ENCODE data around the gene VGLL4.

Gene VGLL4

GRCh38 chr3:11569156-11569741 lies 74.5 kb downstream of the VGLL4 start:
- FAIRE-seq: no peak
- no peak for DNase-seq (ENCODE audit: extremely low spot score, insufficient read length, low read depth)

- FAIRE-seq (no peak), DNase-seq (ENCODE audit: extremely low spot score, insufficient read length, low read depth) (no peak)
These were observed 75.1 kb downstream of the VGLL4 start for GRCh38 chr3:11568503-11569155.

GRCh38 chr3:11567516-11568467 lies 75.9 kb downstream of the VGLL4 start:
- no peak for FAIRE-seq
- DNase-seq (ENCODE audit: extremely low spot score, insufficient read length, low read depth): no peak

GRCh38 chr3:11566916-11567315 lies 76.8 kb downstream of the VGLL4 start:
- no peak for DNase-seq (ENCODE audit: extremely low spot score, insufficient read length, low read depth)
- no peak for FAIRE-seq

- FAIRE-seq: no peak
- DNase-seq (ENCODE audit: extremely low spot score, insufficient read length, low read depth): no peak
These were observed 77.2 kb downstream of the VGLL4 start for GRCh38 chr3:11566478-11566877.

GRCh38 chr3:11565932-11566331 lies 77.8 kb downstream of the VGLL4 start:
- DNase-seq (ENCODE audit: extremely low spot score, insufficient read length, low read depth): no peak
- FAIRE-seq: no peak

- FAIRE-seq (no peak), DNase-seq (ENCODE audit: extremely low spot score, insufficient read length, low read depth) (no peak)
These were observed 78.2 kb downstream of the VGLL4 start for GRCh38 chr3:11565492-11565891.

GRCh38 chr3:11565072-11565471 lies 78.6 kb downstream of the VGLL4 start:
- FAIRE-seq (no peak), DNase-seq (ENCODE audit: extremely low spot score, insufficient read length, low read depth) (no peak)

GRCh38 chr3:11564577-11565001 lies 79.1 kb downstream of the VGLL4 start:
- DNase-seq (ENCODE audit: extremely low spot score, insufficient read length, low read depth): no peak
- FAIRE-seq: no peak

- DNase-seq (ENCODE audit: extremely low spot score, insufficient read length, low read depth): no peak
- no peak for FAIRE-seq
These were observed 79.9 kb downstream of the VGLL4 start for GRCh38 chr3:11563865-11564185.

GRCh38 chr3:11563159-11563864 lies 80.4 kb downstream of the VGLL4 start:
- DNase-seq (ENCODE audit: extremely low spot score, insufficient read length, low read depth) (no peak), FAIRE-seq (no peak)

- FAIRE-seq (no peak), DNase-seq (ENCODE audit: extremely low spot score, insufficient read length, low read depth) (no peak)
These were observed 81.3 kb downstream of the VGLL4 start for GRCh38 chr3:11562277-11562881.

GRCh38 chr3:11560746-11561145 lies 83.0 kb downstream of the VGLL4 start:
- DNase-seq (ENCODE audit: extremely low spot score, insufficient read length, low read depth) (no peak), FAIRE-seq (no peak)

- DNase-seq (ENCODE audit: extremely low spot score, insufficient read length, low read depth) (no peak), FAIRE-seq (no peak)
These were observed 83.7 kb downstream of the VGLL4 start for GRCh38 chr3:11559816-11560633.

GRCh38 chr3:11558918-11559815 lies 84.5 kb downstream of the VGLL4 start:
- no peak for FAIRE-seq
- no peak for DNase-seq (ENCODE audit: extremely low spot score, insufficient read length, low read depth)

- DNase-seq (ENCODE audit: extremely low spot score, insufficient read length, low read depth) (no peak), FAIRE-seq (no peak)
These were observed 85.3 kb downstream of the VGLL4 start for GRCh38 chr3:11558411-11558903.

GRCh38 chr3:11558002-11558401 lies 85.7 kb downstream of the VGLL4 start:
- no peak for FAIRE-seq
- no peak for DNase-seq (ENCODE audit: extremely low spot score, insufficient read length, low read depth)

Measured in GM18507 (cell line).